Stimulated activated CD4-positive, alpha-beta T cell treated with anti-CD3 and anti-CD28 coated beads, Interleukin-1b, Interleukin-23, amount 100 ng/mL, for 48 hours (primary cell): ENCODE results near the gene ARG1.

Experiments
- DNase-seq: peaks from one replicate; pipeline ENCODE4 v3.0.0-alpha.2; 2020

The ARG1 gene

DNA sequence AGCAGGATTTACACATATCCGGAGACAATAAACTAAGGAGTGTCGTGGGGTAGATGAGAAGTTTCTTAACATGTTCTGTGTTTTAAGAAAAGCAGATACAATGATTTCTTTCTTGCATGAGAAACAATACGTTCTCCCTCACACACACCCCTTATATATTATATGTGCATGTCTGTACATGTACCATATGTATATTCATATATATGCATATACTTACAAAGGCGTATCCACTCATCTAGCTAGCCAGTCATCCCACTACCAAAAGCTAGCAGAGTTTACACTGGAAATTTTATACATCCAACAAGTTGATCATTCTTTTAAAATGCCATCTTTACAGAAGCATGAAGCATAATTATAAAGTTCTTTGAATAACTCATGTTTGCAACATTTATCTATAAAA, 14.9 kb downstream of the ARG1 start:
- DNase-seq = no peak

- no peak for DNase-seq
Measured at GRCh38 chr6:131588643-131589042, 15.6 kb downstream of the ARG1 start.

DNA sequence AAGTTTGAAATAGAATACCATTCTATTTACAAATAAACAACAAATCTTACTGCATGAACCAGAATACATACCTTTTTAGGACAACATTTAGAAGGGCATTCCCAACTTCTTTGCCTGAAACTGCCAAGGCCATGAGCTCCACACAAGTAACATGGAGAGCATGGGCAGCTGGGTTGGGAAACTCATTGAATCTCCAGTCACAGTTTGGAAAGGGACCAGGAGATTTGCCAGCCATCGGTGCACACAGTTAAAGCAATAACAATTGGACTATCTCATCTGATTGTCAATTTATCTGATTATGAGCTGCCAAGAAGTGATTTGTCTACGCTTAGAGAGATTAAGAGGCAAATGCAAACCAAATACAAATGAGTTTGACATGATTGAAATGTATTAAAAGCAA, 19.9 kb downstream of the ARG1 start:
- DNase-seq = no peak

GRCh38 chr6:131594074-131594473, 21.0 kb downstream of the ARG1 start:
- no peak for DNase-seq

DNA sequence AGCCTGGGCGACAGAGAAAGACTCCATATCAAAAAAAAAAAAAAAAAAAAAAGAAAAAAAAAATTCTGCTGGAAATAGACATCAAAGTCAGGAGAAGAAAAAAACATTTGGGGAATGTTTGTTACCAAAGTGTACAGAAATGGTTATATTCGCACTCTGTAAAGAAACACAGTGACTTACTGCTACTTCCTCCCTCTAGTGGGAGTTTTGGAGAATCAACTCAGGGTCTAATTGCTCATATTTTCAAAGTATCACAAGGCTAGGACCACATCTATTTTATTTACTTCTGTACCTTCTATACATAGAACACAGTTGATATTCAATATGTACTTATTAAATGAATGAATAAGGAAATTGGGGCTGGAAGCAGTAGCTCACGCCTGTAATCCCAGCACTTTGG, 24.4 kb downstream of the ARG1 start:
- DNase-seq = no peak

DNA sequence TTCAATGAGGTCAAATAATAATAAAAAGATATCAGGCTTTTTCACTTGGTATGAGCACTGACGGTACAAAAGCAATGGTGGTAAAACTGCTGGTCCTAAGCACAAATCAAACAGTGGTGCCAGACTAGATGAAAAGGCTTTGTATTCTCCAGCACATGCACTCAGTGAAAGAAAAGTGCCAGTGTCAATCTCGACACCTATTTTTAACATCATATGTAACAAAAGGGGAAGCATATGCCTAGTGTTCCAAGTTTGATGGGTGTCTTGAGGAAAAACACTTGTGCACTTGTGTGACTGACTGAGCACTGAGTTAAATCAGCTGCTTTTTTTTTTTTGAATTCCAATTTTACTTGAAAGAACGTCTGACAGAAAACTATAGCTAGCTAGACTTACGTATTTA, 27.7 kb downstream of the ARG1 start:
- no peak for DNase-seq

DNA sequence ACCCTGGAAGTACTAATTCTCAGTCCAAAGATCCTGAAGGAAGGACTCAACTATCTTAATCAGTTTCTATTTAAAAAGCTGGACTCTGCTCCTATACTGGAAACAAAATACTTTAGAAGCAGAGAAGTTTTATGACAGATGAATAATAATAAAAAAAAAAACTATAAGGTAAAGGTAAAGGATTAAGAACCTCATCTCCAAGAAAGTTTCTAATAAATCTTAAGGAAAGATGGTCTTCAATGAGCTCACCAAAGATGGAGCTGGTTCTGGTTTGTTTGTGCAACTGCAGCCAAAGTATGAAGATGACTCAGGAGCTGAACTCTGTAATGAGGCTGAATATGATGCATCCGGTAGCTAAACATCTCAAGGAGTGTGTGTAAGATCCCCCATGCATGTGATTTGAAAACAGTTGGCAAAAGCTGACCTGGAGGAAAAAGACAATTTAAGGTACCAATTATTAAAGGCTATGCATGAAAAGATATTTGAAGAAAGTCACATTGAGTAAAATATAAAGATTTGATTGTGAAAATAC, 29.8 kb downstream of the ARG1 start:
- no peak for DNase-seq

GRCh38 chr6:131613296-131613925, 40.4 kb downstream of the ARG1 start:
- DNase-seq = no peak

- no peak for DNase-seq
Measured at GRCh38 chr6:131615275-131615674, 42.2 kb downstream of the ARG1 start.

DNA sequence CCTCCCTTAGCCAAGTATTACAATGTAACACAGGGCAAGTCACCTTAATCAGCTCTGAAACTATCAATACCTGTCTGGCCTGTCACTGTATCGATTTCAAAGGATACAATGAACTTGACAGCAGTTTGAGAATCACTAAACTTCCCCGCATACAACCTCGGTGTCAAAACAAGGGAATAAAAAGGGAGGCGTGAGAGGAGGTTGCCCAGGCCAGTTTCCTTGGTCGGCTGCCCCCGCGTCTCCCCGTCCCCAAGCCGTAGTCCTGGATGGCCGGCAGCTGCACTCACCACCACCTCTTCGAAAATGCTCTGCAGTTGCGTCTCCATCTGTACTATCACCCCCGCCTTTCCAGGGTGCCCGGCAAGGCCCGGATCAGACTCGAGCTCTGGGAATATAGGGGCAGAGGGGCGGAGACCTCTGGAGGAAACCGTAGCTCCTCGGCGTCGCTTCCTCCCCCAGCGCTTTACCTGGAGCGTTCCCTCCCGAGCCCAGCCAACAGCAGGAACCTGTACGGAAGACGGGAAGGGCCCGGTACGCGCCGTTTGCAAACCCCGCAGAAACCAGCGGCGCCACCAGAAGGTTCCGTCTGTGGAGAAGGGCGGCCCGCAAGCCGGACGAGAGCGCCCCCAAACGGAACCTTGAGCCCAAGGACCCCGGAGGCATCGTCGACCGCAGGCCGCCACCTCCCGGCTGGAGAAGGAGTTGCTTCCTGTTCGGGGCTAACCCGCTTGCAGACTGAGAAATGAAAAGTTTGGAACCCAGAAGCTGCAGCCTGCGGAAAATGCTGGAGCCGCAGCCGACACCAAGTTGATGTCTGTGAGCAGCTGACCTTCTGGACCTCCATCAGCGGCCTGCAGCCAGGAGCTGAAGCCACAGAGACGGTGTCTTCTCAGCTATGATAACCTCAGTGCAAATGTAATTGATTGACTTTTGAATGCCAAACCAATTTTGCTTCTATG, 55.0 kb downstream of the ARG1 start, which contains the start of gene MED23:
MED23 (minus strand) TSS at position 519 of the 959 bp plus-strand sequence; CDS start at position 326, 193 bp downstream.
- peak; percentile 95 for DNase-seq

DNA sequence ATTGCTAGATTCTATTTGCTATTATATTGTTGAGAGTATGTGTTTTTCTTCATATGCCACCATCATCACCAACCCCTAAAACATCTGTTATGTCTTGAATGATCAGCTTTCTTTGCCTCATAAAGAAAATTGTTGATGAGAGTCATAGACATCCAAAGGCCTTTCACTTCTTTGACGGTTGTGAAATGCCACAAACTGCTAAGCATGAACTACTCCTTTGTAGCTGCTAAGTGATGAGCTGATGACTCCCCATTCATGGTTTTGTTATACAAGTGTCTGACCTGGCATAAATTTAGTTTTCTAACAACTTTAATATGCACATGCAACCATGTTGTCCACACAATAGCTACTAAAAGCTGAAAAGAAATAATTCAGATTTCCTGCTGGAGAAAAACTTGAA, 55.7 kb downstream of the ARG1 start:
- DNase-seq = no peak

- DNase-seq = peak; percentile 11
Measured at GRCh38 chr6:131629651-131630050, 56.6 kb downstream of the ARG1 start.

DNA sequence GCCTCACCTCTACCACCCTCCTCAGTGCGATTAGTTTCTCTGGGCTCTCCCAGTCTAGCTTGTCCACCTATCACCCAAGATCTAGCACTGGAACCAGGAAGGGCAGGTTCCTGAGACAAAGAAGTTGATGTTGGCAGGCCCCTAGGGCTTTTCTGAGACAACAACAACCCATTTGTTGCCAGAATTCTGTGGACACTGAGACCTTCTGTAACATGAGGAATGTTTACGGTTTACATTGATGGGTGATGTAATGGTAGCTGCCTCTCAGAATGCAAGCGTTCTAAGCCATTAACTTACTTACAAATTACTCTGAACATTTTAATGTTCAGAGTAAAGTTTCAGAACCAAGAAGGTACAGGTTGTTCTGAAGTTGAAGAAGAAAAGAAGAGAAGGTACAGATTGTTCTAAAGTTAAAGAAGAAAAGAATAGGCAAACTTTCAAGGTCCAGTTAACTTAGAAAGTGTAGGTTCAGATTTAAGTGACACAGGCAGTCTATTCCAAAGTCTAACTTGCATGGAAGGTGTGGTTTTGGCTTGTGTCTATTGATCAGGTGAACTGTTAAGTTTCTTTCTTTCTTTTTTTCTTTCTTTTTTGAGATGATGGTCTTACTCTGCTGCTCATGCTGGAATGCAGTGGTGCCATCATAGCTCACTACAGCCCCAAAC, 58.7 kb downstream of the ARG1 start:
- no peak for DNase-seq
